Body of pancreas (tissue), 4 donors: Measurements from ENCODE around the gene LACTBL1.

Experiments
- POLR2A ChIP-seq, 3 donors: fragments of 450-650 bp; IDR thresholded peaks; one replicate each; pipeline ENCODE4 v1.6.1; 2016; ENCODE audit warnings: antibody characterized with exemption in 3 of 3, mild to moderate bottlenecking in 2 of 3
- TF ChIP-seq, protein P1 (sequence below), 7 experiments: fragments of 450-650 bp in 4 of 7; fragments of 200-600 bp in 3 of 7; sonication (generic) in 3 of 7; IDR thresholded peaks; one replicate each; pipeline ENCODE4 v1.5.1; 2016 to 2019; ENCODE audit warnings: antibody characterized with exemption in 7 of 7

DNA sequence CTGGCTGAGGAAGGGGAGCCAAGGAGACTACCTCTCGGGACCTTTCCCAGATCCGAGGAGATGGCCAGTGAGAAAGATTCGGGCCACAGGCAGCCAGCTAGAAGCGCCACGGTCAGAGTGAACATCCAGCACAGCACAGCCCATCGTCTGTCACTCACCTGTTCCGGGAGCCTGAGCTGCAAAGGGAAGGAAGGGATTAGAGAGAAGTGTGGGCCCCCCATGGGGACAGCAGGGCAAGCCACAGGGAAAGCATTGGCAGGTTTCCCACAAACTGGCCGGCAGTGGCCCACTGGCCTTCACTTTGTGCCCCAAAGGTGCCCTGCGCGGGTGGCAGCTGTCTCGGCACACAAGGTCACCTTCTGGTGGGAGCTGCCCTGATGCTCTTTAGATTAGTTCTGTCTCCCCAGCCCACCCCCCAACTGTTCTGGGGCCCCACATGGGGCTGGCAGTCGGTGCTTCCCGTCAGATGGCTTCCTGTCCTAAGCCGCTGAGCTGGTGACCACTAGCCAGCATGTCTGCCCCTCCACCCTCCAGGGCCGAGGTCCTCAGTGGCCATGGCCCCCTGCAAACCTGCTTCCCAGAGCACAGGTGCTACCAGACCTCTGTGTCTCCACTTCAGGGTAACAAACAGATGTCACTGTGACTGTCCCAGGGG, 56.7 kb downstream of the LACTBL1 start:
- TF ChIP-seq, protein P1, sequence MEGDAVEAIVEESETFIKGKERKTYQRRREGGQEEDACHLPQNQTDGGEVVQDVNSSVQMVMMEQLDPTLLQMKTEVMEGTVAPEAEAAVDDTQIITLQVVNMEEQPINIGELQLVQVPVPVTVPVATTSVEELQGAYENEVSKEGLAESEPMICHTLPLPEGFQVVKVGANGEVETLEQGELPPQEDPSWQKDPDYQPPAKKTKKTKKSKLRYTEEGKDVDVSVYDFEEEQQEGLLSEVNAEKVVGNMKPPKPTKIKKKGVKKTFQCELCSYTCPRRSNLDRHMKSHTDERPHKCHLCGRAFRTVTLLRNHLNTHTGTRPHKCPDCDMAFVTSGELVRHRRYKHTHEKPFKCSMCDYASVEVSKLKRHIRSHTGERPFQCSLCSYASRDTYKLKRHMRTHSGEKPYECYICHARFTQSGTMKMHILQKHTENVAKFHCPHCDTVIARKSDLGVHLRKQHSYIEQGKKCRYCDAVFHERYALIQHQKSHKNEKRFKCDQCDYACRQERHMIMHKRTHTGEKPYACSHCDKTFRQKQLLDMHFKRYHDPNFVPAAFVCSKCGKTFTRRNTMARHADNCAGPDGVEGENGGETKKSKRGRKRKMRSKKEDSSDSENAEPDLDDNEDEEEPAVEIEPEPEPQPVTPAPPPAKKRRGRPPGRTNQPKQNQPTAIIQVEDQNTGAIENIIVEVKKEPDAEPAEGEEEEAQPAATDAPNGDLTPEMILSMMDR (IDR thresholded peaks at IDR 0.05): no peak
- no peak for TF ChIP-seq POLR2A (IDR thresholded peaks at IDR 0.05)
